Stromal cell of bone marrow (primary cell): ENCODE results near the gene RFPL3.
"Not testable (repeated sequence)": the region's sequence is repeated elsewhere in the genome, so short reads cannot be mapped to it uniquely, and the experiment has no call there.

Experiments
- DNase-seq: peaks from one replicate; pipeline ENCODE4 v3.0.0-alpha.2; 2012; ENCODE audit warnings: low read depth

RFPL3 gene

DNA sequence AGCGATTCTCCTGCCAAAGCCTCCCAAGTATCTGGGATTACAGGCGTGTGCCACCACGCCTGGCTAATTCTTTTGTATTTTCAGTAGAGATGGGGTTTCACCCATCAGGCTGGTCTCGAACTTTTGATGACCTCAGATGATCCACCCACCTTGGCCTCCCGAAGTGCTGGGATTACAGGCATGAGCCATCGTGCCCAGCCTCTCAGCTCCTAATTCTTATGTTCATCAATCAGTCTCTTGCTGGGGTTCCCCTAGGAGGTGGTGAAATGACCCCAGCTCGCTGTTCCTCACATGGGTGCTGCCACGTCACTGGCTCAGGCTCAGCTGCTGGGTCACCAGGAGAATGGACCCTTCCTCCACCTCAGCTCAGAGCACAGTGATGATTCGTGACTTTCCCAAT is at the start of gene RFPL3:
TSS of gene RFPL3 (plus strand) at position 301 of the 400 bp plus-strand sequence. CDS start 205 bp downstream, outside the sequence.
- DNase-seq, result not testable (repeated sequence)

DNA sequence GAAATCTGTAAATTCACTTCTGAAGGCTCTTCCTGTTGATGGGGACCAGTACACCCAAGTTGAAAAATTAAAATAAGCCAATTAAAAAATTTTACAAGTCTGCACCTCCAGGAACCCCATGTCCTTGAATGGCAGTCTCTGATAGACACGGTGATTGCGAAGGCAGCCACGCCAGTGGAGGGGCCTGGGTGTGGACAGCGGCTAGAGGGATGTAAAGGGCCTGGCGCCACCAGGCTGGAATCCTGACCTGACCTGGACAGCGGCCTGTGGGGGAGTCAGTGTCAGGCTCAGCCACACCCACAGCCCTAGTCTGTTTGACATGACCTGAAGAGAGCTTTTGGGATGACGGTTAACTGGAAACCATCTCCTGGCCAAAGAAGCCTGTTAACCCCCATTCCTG is 49.5 kb upstream of the RFPL3 start:
- DNase-seq, result no peak

DNA sequence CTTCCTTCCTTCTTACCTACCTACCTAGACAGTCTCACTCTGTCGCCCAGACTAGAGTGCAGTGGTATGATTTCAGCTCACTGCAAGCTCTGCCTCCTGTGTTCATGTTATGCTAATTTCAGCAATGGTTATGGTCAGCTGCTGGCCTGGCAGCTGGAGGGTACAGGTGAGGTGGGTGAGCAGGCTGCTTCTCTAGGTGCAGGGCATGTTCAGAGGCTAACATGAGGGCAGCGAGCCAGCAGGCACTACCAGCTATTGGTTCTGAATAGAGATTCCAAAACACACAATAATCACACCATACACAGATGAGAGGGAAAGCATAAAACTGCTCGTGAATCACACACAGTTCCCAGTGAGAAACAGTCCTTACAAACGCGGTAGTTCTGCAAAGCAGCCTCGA is 48.7 kb upstream of the RFPL3 start:
- DNase-seq, result no peak

DNA sequence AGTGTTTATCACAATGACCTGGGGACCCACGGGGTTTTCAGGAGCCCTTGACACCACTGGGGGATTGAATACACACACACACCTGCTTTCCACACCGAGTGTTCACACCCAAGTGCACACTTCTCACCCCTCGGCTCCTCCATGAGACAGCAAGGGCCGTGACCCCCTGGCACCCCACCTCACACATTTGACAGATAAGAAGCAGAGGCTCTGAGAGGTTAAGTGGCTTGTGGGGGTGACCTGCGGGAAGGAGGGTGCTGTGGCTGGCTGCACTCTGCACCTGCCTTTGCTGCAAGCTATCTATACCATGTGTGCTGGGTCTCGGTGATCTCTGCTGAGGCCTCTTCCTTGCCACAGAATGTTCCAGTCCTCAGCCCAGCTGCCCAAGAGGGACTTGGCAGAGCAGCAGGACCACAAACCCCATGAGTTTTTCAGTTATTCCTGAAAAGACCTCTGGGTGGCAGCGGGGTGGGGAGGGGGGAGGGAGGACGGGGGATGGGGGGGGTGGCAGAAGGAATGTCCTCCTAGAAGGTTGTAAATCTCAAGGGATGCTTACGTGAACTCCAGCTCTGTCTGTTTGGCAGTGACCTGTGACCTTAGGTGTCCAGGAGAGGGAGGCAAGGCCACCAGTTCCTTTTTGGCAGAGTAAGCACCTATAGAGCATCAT is 47.9 kb upstream of the RFPL3 start:
- no peak for DNase-seq

DNA sequence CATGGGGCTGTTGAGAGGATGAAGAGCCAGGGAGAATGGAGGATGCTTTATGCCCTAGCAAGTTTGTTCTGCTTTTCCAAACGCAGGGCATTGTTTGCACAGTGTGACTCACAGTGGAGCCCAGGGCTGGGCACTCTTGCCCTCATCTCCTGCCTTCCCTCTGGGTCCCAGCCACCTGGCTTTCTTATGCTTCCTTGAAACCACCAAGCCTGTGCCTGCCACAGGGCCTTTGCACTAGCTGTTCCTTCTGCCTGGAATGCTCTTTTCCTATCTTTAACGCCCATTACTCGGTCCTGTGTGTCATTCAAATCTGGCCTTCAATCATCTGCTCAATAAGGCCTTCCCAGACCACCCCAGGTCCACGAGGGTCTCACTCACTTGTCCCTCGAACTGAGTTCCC is 46.9 kb upstream of the RFPL3 start:
- no peak for DNase-seq

DNA sequence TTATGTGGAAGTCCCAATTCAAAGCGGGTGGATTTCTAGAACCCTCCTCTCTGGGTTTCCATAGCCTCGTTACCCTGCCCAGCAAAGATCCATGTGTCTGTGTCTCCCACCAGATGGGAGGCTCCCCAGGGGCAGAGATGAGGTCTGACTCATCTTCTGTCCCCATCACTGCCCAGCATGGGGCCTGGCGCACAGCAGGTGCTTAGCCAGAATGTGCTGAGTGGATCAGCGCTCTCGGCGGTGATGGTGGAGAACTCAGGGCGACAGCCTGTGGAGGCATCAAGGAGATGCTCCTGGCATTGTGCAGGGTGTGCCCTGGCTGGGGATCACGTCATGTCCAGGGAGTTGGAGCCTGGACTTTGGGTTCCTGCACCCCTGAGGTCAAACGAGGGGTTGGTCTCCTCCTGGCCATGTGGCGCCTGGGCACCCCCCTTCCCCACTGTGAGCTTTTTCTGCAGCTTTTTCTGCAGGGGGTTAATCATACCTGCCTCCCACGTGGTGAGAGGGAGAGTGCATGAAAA is 46.1 kb upstream of the RFPL3 start:
- no peak for DNase-seq

DNA sequence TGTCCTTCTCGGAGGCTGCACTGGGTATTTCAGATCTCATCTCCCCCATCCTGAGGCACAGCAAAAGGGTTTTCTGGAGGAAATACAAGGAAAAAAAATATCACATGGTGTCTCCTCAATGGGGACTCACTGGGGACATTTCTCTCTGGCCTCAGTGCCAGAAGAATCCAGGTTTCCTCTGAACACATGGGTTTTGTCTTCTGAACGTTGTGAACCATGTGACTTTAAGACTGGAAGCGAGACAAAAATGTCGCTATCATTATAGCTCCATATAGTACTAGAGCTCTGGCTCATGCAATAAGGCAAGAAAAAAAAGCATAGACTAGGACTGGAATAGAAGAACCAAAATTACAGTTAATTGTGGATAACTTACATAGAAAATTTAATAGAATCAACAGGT is 44.9 kb upstream of the RFPL3 start:
- no peak for DNase-seq

DNA sequence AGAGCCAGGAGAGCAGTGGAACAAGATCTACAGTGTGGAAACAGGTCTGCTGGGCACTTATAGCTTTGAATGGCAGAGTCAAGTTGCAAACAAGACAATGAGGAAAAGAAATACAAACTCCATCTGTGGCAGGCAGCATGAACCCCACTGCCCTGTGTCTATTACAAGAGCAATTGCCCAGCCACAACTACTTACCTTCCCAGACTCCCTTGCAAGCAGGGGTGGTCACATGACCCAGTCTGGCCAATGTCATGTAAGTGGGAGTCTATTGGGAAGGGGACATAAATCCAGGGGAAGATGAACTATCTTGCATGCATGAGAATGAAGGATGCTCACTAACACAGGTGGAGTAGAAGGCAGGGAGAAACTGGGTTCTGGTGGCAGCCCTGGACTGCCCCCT is 44.1 kb upstream of the RFPL3 start:
- DNase-seq, result no peak

DNA sequence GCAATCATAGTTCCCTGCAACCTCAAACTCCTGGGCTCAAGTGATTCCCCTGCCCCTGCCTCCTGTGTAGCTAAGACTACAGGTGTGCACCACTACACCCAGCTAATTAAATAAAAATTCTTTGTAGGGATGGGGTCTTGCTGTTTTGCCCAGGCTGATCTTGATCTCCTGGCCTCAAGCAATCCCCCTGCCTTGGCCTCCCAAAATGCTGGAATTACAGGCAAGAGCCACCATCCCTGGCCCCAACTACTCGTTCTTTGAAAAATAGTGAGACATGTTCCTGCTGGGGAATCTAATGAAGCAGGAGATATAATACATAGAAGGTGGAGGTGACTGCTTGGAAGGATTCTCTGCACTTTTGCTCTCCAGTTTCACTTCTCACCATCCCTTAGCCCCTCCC is 40.1 kb upstream of the RFPL3 start:
- DNase-seq, result no peak

DNA sequence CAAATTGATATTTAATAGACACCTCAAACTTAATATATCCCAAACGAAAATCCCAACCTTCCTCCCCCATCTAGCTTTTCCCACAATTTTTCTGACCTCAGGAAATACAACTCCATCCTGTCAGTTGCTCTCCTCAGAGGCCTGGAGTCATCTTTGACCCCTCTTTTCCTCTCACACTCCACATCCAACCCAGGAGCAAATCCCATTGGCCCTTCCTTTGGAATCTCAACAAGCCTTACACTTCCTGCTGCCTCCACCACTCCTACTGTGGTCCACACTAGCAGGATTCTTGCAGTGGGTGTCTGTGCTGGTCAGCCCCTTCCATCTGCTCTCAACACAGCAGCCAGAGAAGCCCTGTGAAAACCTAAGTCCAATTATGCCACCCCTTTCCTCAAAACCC is 39.3 kb upstream of the RFPL3 start:
- no peak for DNase-seq

DNA sequence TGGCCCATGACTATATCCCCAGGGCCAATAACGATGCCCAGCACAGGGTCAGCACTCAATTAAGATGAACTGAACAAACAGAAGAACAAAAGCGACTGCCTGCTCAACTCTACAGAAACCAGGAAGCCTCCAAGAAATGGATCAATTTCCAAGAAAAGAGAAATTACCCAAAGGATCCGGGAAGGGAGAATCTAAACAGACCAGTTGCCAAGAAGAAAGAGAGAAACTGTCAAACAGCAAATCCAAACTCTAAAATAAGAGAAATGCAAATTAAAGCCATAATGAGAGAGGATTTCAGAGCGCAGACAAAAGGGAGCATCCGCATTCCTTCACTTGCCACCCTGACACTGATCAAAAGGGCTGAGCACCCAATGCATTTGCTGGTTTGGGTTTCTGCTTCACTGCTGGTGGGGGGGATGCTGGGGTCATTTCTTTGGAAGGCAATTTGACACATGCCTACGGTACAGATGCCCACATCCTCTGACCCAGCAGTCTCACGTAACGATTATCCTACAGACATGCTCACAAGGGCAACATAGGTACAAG is 37.7 kb upstream of the RFPL3 start:
- no peak for DNase-seq

DNA sequence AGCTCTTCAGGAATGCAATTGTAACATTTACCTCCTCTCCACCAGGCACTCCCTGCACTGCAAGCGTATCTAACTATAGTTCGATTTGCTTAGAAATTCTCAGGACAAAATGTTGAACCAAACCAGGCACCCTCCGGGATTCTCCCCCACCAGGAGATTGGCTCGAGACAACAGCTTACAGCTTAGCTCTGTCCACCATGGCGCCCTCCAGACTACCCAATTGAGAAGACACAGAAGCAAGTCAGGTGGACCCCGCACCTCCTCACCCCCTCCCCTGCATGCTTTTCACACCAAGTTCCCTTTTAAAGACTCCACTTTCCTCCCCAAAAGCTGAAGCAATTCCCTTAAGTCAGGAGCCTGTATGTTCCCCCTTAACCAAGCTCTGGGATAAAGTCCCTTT is 34.7 kb upstream of the RFPL3 start:
- DNase-seq, result no peak

DNA sequence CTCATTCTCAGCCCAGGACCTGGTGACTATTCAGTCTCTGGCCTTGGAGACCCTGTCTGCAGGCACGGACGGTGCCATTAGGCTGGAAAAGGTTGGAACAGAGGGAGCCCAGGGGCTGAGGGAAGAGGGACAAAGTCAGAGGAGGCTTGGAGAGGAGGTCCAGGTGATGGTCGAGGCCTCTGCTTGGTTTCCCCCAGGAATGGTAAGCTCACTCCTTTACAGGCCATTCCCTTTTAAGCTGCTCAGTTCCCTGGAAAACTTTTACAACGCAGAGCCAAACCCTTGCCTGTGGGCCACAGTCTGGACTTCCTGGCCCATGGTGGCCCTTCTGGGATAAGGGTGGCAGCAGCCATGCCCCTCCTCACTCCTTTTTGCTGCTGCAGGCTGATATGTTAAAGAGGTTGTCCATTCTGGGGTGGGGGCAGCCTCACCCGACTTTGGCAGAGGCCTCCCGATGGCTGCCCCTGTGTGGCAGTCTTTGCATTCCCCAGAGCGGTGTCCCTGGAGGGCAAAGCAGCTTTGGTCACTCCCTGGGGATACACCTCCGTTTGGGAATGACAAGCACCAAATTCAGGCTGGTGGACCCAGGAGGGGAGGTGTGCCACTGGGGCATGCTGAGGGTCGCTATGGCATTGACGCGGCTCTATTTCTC is 34.0 kb upstream of the RFPL3 start:
- DNase-seq, result no peak

DNA sequence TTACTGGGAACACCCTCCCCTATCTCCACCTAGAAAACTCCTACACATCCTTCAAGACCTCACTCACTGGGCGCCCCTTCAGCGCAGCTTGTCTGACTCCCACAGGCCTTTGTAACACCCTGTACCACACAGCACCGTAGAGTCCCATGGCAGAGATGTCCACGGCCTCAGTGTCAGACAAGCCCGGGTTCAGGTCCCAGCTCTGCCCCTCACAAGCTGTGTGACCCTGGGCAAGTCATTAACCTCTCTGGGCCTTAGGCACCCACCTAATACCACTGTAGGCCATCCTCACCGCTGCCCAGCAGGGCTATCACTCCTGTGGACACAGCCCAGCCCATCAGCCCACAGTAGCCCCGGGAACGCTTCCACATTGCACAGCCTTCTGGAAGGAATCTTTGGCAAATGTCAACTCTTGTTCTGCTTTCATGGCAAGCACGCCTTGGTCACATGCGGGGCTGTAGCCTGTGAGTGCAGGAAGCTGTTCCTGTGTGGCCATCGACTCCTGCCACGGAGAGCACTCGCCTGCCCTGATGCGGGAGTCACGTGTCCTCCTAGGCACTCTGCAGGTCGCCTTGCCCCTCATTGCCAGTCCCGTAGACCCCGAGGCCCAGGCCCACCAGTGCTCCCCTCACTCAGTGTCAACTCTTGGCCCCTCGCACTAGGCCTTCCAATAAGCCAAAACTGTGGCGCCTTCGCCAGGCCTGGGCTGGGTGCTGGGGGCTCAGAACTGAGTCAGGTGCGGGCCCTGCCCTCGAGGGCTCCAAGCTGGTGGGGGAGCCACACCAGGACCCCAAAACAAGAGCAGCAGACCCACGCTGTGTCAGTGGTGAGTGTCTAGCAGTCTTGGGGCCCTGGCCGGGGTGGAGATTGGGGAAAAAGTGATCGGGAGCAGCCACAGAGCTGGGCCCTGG is 32.9 kb upstream of the RFPL3 start:
- DNase-seq, result no peak

DNA sequence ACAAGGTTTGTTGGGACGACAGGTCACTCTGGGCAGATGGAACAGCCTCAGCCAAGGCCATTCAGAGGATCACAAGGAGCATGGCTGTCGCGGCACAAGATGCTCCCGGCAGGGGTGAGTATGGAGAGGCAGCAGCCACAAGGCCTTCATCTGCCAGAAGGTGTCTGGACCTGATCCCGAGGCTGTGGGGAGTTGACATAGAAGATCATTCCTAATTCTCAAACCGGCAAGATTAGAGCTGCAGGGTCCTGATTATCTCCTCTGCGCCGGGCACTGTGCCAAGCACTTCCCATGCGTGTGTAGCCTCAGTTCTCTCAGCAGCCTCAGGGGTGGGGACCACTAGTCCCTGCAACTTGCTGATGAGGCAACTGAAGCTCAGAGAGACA is 32.3 kb upstream of the RFPL3 start:
- no peak for DNase-seq

DNA sequence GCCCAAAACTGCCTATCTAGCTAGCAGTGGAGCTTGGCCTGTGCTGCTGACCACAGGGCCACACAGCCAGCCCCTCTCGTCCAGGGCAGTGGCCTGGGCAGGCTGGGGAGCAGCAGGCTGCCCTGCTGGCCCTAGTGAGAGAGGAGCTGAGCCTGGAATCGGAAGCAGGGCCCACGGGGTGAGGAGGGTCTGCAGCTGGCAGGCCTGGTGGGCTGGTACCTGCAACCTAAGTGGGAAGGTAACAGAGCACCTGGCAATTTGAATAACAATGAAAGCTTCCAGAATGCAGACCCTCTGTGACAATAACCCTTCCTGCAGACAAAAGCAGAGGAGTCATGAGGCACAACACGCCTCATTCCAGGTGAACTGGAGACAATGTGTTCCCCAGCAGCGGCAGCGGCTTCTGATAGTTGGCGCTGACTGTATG is 31.8 kb upstream of the RFPL3 start:
- no peak for DNase-seq

DNA sequence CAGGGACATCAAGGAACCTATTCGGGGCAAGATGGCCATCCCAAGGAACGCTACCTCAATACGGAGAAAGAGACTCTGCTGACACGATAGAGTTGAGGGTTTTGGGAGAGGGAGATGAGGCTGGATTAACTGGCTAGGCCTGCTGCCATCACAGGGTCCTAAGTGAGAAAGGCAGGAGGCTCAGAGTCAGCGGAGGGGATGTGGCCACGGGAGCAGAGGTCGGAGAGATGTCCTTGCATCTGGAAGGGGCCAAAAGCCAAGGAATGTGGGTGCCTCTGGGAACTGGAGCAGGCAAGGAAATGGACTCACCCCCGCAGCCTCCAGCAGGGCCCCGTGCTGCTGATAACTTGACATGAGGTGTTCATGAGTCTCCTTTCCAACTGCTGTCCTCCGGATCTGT is 31.0 kb upstream of the RFPL3 start:
- no peak for DNase-seq

DNA sequence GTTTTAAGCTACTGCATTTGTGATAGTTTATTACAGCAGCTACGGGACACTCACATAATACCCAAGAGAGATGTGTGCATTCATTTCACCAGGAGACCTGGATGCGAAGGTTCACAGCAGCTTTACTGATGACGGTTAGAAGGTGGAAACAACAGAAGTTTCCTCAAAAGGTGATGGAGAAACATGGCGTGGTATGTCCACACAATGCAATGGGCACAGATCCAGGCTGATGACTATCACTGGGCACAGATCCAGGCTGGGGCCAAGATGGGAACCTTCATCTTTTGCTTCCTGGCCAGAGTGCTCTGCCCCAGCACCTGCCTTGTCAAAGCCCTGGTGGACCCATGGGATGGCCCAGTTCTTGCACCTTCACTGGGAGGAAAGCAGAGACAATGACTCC is 30.6 kb upstream of the RFPL3 start:
- DNase-seq, result no peak

DNA sequence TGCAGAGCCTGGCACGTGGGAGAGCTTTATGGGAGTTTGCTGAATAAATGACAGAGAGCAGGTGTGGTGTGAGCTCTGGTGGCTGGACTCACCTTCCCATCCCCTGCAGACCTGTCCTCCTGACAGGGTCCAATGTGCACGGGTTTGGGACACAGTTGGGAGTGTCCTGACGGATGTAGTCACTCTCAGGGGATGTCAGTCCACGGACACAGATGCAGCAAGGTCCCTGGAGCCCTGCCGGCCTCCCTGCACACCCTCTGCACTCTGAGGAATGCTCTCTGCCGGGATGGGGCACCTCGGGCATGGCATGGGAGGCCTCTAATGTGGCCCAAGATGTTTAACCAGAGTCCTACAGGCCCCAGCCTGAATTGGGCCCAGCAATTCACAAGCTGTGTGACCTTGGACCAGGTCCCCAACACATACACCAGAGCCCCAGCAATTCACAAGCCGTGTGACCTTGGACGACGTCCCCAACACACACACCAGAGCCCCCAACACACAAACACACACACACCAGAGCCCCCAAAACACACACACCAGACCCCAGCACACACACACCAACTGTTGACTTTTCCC is 30.0 kb upstream of the RFPL3 start:
- no peak for DNase-seq

DNA sequence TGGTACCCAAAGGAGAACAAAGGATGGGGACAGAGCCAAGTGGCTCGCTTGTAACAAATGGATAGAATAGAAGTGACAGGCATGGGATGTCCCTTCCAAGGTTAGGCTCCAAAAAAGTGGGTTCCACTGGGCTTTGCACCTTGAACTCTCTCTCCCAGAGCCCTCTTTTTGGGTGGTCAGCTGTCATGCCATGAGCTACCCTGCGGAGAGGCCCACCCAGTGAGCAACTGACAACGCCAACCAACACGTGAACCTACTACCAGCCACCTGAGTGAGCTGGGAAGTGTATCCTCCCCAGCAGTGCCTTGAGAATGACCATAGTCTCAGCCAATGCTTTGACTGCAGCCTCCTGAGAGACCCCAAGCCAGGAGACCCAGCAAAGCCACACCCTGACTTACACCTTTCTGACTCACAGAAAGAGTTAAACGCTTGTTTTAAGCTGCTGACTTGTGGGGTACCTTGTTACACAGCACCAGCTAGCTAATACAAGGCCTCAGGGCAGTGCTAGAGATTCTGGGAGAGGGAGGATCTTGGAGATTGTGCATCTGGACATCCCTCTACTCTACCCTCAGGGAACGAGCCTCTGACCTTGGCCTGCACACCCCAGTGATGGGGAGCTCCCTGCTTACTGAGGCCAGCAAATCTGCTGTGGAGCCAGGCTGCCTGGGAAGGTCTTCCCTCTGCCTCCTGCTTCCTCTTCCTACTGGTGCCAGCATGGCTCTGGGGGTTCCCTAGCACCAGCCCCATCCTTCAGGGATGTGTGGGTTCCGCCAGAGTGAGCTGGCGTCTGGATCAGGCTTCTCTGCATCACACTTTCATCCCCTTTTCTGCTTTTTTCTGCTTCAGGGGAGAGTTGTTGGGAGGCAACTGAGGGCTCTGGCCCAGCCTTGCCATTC is 29.1 kb upstream of the RFPL3 start:
- no peak for DNase-seq

DNA sequence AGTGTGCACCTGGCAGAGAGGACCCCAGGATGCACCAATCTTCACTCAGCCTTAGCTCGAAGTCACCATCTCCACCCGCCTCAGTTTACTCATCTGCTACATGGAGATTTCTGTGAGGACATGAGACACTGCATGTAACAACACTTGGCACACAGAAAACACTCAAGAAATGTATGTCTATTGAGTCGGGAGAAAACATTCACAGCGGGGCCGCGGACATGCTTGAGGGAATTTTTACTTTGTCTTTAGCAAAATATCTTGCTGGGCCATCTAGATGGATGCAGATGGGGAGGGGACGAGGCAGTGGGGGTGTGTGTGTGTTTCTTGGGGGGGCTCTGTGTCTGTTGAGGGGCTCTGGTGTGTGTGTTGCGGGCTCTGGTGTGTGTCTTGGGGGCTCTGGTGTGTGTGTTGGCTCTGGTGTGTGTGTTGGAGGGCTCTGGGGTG is 28.4 kb upstream of the RFPL3 start:
- DNase-seq, result no peak
